ENCODE results near the gene CNMD. TPM values are rescaled to one million over a fixed set of nuclear protein-coding genes. Genes with fewer than 3 reads are reported as not detected.

Gene CNMD
- total RNA-seq, 3 donors from 2014 or later, result 0.26 TPM; not detected in 2

- DNase-seq, result no peak
- Histone ChIP-seq H3K4me3 (no peak overlapping the region), H3K36me3 (ENCODE audit: low read depth) (no peaks in the 10 kb centered on the region), H3K4me1 (ENCODE audit: low read depth) (no peaks in the 10 kb centered on the region), H3K9me3 (no peaks in the 10 kb centered on the region)
- ATAC-seq, result no peak
- intact Hi-C loops (cut with DNase I, micrococcal nuclease), result no loop called here
- TF ChIP-seq CTCF (IDR thresholded peaks at IDR 0.05), result no peak
These were observed 20.5 kb upstream of the CNMD start for GRCh38 chr13:52760077-52760476.

DNA sequence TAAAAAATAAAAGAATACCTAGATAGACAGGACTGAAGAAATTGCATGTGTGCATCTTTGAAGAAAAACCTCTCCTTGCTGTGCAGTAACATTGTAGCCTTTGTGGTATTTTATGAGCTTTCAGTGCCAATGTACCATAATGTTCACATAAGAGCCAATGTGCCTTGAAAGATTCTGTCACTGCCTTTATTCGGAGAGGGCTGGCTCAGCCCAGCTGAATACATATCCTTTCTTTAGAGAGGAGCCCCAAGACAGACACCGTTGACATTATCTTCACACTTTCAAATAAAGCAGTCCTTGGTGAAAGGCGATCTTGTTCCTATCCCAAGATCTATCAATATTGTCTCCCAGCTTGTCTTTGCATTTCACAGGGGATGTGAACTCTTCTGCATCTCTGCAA, 18.5 kb upstream of the CNMD start:
- no peaks in the 10 kb centered on the region for H3K36me3 ChIP-seq (ENCODE audit: low read depth)
- intact Hi-C loops (cut with DNase I, micrococcal nuclease), result no loop called here
- no peaks in the 10 kb centered on the region for H3K4me1 ChIP-seq (ENCODE audit: low read depth)
- DNase-seq, result no peak
- TF ChIP-seq CTCF (IDR thresholded peaks at IDR 0.05), result no peak
- no peaks in the 10 kb centered on the region for H3K9me3 ChIP-seq
- no peak overlapping the region for H3K4me3 ChIP-seq
- no peak for ATAC-seq

- no peak for TF ChIP-seq CTCF (IDR thresholded peaks at IDR 0.05)
- intact Hi-C loops (cut with DNase I, micrococcal nuclease), result no loop called here
- DNase-seq, result no peak
- no peak for ATAC-seq
- Histone ChIP-seq H3K4me1 (ENCODE audit: low read depth) (no peaks in the 10 kb centered on the region), H3K36me3 (ENCODE audit: low read depth) (no peaks in the 10 kb centered on the region), H3K9me3 (no peaks in the 10 kb centered on the region), H3K4me3 (no peak overlapping the region)
These were observed 11.6 kb upstream of the CNMD start for GRCh38 chr13:52751196-52751595.

- Histone ChIP-seq H3K4me1 (ENCODE audit: low read depth) (no peaks in the 10 kb centered on the region), H3K4me3 (no peak overlapping the region), H3K9me3 (no peaks in the 10 kb centered on the region), H3K36me3 (ENCODE audit: low read depth) (no peaks in the 10 kb centered on the region)
- ATAC-seq, result no peak
- DNase-seq, result no peak
- intact Hi-C loops (cut with DNase I, micrococcal nuclease), result no loop called here
- no peak for TF ChIP-seq CTCF (IDR thresholded peaks at IDR 0.05)
These were observed 11.1 kb upstream of the CNMD start for GRCh38 chr13:52750713-52751112.

GRCh38 chr13:52749419-52749818, 9.8 kb upstream of the CNMD start:
- intact Hi-C loops (cut with DNase I, micrococcal nuclease), result no loop called here
- ATAC-seq (no peak), DNase-seq (no peak)
- Histone ChIP-seq H3K4me1 (ENCODE audit: low read depth) (no peaks in the 10 kb centered on the region), H3K36me3 (ENCODE audit: low read depth) (no peaks in the 10 kb centered on the region), H3K4me3 (no peak overlapping the region), H3K9me3 (no peaks in the 10 kb centered on the region)
- TF ChIP-seq CTCF (IDR thresholded peaks at IDR 0.05), result no peak

DNA sequence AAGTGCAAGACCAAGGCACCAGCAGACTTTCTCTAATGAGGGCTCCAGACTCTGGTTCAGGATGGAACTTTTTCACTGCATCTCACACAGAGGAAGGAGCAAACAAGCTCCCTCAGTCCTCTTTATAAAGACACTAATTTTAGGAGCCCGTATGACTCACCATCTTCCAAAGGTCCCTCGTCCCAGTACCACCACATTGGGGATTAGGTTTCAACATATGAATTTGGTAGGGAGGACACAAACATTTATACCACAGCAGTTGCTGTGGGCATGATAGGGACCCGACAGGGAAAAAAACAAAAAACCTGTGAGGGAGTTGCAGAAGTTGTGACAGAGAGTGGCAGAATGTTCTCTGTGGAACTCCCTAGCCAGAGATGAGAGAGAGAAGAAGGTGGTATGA, 6.5 kb upstream of the CNMD start:
- H3K9me3 ChIP-seq, result no peaks in the 10 kb centered on the region
- DNase-seq (no peak), ATAC-seq (no peak)
- intact Hi-C loops (cut with DNase I, micrococcal nuclease), result no loop called here
- no peak overlapping the region for H3K4me3 ChIP-seq
- no peak for TF ChIP-seq CTCF (IDR thresholded peaks at IDR 0.05)
- no peaks in the 10 kb centered on the region for H3K4me1 ChIP-seq (ENCODE audit: low read depth)
- H3K36me3 ChIP-seq (ENCODE audit: low read depth), result no peaks in the 10 kb centered on the region

Data from mucosa of descending colon (tissue), 3 donors.